H1 (cell line): ENCODE results near the gene CEP192.

Experiments
- CTCF ChIP-seq, 3 experiments: IDR thresholded peaks; 1 replicate in 2 of 3; 2 replicates in 1 of 3; pipeline versions ENCODE4 v1.5.1 to v1.6.1; 2011; ENCODE audit warnings: low read length in 3 of 3, mild to moderate bottlenecking in 3 of 3, inconsistent platforms in 2 of 3, low read depth in 1 of 3, moderate library complexity in 1 of 3; ENCODE audit not compliant: insufficient read depth in 1 of 3; ENCODE audit errors: control extremely low read depth in 1 of 3
- MAX ChIP-seq: IDR thresholded peaks from 2 replicates; pipeline ENCODE4 v1.6.1; 2012; ENCODE audit warnings: inconsistent platforms

GRCh38 chr18:13025233-13025632 lies 34.1 kb downstream of the CEP192 start:
- no peak for TF ChIP-seq CTCF (IDR thresholded peaks at IDR 0.05; ENCODE audit: control extremely low read depth in 1 of 3, insufficient read depth in 1 of 3, low read depth in 1 of 3, low read length in 3 of 3)
- TF ChIP-seq MAX: no peak
